ENCODE data around the gene RBFOX2.

Gene RBFOX2

GRCh38 chr22:35864545-35865165 is 164.0 kb downstream of the RBFOX2 start:
- Histone ChIP-seq H3K27ac (ENCODE audit: insufficient read depth, low read length, poor library complexity, severe bottlenecking) (no peak overlapping the region), H3K36me3 (ENCODE audit: control insufficient read depth, insufficient read depth, low read length) (no peaks in the 10 kb centered on the region), H3K9me3 (ENCODE audit: control insufficient read depth, low read length) (no peaks in the 10 kb centered on the region), H3K27me3 (replicated peaks; ENCODE audit: control insufficient read depth, insufficient read depth, low read length, poor library complexity, severe bottlenecking) (no peaks in the 10 kb centered on the region), H3K4me3 (ENCODE audit: insufficient read depth, low read depth, low read length, poor library complexity, severe bottlenecking) (no peak overlapping the region), H3K4me1 (ENCODE audit: control insufficient read depth, insufficient read depth, low read length, poor library complexity, severe bottlenecking) (no peaks in the 10 kb centered on the region)
- no peak for DNase-seq

- no peaks in the 10 kb centered on the region for H3K9me3 ChIP-seq (ENCODE audit: control insufficient read depth, low read length)
- H3K27me3 ChIP-seq (replicated peaks; ENCODE audit: control insufficient read depth, insufficient read depth, low read length, poor library complexity, severe bottlenecking) = no peaks in the 10 kb centered on the region
- H3K4me3 ChIP-seq (ENCODE audit: insufficient read depth, low read depth, low read length, poor library complexity, severe bottlenecking) = no peak overlapping the region
- H3K4me1 ChIP-seq (ENCODE audit: control insufficient read depth, insufficient read depth, low read length, poor library complexity, severe bottlenecking) = no peaks in the 10 kb centered on the region
- no peak for DNase-seq
- H3K27ac ChIP-seq (ENCODE audit: insufficient read depth, low read length, poor library complexity, severe bottlenecking) = no peak overlapping the region
- H3K36me3 ChIP-seq (ENCODE audit: control insufficient read depth, insufficient read depth, low read length) = no peaks in the 10 kb centered on the region
Observed at GRCh38 chr22:35863432-35863831, 165.2 kb downstream of the RBFOX2 start.

DNA sequence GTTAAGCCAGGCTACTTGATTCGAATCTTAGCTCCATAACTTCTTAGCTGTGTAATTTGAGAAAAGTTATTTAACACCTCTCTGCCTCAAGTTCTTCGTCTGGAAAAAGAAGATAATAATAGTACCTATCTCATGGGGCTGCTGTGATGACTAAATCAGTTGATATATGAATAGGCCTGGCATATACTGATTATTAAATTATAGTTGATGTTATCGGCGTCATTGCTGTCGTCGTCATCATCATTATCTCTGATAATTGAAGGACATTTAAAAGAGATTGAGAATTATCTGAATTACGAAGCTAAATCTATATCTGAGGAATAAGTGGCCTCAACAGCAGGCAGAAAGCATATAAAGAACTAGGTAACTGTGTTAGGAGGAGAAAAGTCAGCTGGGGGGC is 165.9 kb downstream of the RBFOX2 start:
- H3K4me1 ChIP-seq (ENCODE audit: control insufficient read depth, insufficient read depth, low read length, poor library complexity, severe bottlenecking) = no peaks in the 10 kb centered on the region
- DNase-seq = no peak
- H3K9me3 ChIP-seq (ENCODE audit: control insufficient read depth, low read length) = no peaks in the 10 kb centered on the region
- H3K4me3 ChIP-seq (ENCODE audit: insufficient read depth, low read depth, low read length, poor library complexity, severe bottlenecking) = no peak overlapping the region
- H3K36me3 ChIP-seq (ENCODE audit: control insufficient read depth, insufficient read depth, low read length) = no peaks in the 10 kb centered on the region
- H3K27ac ChIP-seq (ENCODE audit: insufficient read depth, low read length, poor library complexity, severe bottlenecking) = no peak overlapping the region
- no peaks in the 10 kb centered on the region for H3K27me3 ChIP-seq (replicated peaks; ENCODE audit: control insufficient read depth, insufficient read depth, low read length, poor library complexity, severe bottlenecking)

DNA sequence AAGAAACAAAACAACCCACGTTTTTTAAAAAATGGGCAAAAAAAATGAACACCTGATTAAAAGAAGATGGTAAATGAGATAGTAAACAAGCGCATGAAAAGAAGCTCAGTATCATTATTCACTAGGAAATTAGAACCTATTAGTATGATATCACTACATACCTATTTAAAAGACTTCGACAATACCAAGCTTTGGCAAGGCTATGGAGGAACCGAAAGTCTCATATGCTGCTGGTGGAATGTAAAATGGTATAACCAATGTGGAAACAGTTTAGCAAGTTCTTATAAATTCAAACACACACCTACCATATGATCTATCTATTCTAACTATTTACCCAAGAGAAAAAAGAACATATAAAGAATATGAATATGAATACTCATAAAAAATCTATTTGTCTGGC is 167.2 kb downstream of the RBFOX2 start:
- Histone ChIP-seq H3K36me3 (ENCODE audit: control insufficient read depth, insufficient read depth, low read length) (no peaks in the 10 kb centered on the region), H3K4me3 (ENCODE audit: insufficient read depth, low read depth, low read length, poor library complexity, severe bottlenecking) (no peak overlapping the region), H3K4me1 (ENCODE audit: control insufficient read depth, insufficient read depth, low read length, poor library complexity, severe bottlenecking) (no peaks in the 10 kb centered on the region), H3K27ac (ENCODE audit: insufficient read depth, low read length, poor library complexity, severe bottlenecking) (no peak overlapping the region), H3K9me3 (ENCODE audit: control insufficient read depth, low read length) (no peaks in the 10 kb centered on the region), H3K27me3 (replicated peaks; ENCODE audit: control insufficient read depth, insufficient read depth, low read length, poor library complexity, severe bottlenecking) (no peaks in the 10 kb centered on the region)
- DNase-seq = no peak

DNA sequence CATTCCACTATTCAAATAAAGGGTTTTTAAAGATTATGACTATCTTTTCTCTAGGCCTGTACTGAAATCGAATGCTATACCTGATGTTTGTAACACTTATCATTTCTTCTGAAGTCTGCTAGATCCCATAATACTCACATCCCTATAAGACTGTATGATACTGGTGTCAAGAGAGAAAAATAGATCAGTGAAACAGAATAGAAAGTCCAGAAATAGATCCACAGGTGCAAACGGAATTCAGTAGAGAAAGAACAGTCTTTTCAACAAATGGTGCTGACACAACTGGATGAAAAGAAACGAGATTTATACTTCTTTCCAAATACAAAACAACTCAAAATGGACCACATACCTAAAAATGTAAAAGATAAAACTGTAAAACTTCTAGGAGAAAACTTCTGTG is 167.8 kb downstream of the RBFOX2 start:
- no peak overlapping the region for H3K27ac ChIP-seq (ENCODE audit: insufficient read depth, low read length, poor library complexity, severe bottlenecking)
- H3K4me3 ChIP-seq (ENCODE audit: insufficient read depth, low read depth, low read length, poor library complexity, severe bottlenecking) = no peak overlapping the region
- no peaks in the 10 kb centered on the region for H3K4me1 ChIP-seq (ENCODE audit: control insufficient read depth, insufficient read depth, low read length, poor library complexity, severe bottlenecking)
- DNase-seq = no peak
- H3K9me3 ChIP-seq (ENCODE audit: control insufficient read depth, low read length) = no peaks in the 10 kb centered on the region
- H3K36me3 ChIP-seq (ENCODE audit: control insufficient read depth, insufficient read depth, low read length) = no peaks in the 10 kb centered on the region
- no peaks in the 10 kb centered on the region for H3K27me3 ChIP-seq (replicated peaks; ENCODE audit: control insufficient read depth, insufficient read depth, low read length, poor library complexity, severe bottlenecking)

DNA sequence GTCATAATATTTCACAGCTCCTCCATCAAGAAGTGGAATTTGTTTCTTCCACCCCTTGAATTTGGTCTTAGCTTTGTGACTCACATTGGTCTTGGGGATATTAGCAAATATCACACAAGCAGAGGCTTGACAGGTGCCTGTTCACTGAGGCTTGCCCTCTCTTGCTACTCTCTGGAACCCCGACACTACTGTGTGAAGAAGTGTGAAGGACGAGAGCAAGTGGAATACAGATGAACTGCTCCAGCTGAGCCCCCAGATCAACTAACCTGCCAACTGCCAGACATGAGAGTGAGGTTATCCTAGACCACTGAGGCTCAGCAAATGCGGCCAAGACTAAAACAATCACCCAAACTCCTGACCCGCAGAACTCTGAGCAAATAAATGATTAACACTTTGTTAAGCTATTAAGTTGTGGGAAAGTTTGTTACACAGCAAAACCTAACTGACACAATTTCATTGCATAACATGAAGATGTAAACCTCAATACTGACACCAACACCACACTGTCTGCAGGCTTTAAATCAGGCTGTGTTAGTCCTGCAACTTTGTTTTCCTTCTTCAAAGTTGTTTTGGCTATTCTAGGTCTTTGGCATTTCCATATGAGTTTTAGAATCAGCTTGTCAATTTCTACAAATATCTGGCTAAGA is 168.4 kb downstream of the RBFOX2 start:
- H3K9me3 ChIP-seq (ENCODE audit: control insufficient read depth, low read length) = no peaks in the 10 kb centered on the region
- H3K27ac ChIP-seq (ENCODE audit: insufficient read depth, low read length, poor library complexity, severe bottlenecking) = no peak overlapping the region
- no peaks in the 10 kb centered on the region for H3K27me3 ChIP-seq (replicated peaks; ENCODE audit: control insufficient read depth, insufficient read depth, low read length, poor library complexity, severe bottlenecking)
- H3K4me3 ChIP-seq (ENCODE audit: insufficient read depth, low read depth, low read length, poor library complexity, severe bottlenecking) = no peak overlapping the region
- no peak for DNase-seq
- no peaks in the 10 kb centered on the region for H3K36me3 ChIP-seq (ENCODE audit: control insufficient read depth, insufficient read depth, low read length)
- H3K4me1 ChIP-seq (ENCODE audit: control insufficient read depth, insufficient read depth, low read length, poor library complexity, severe bottlenecking) = no peaks in the 10 kb centered on the region

- Histone ChIP-seq H3K36me3 (ENCODE audit: control insufficient read depth, insufficient read depth, low read length) (no peaks in the 10 kb centered on the region), H3K27me3 (replicated peaks; ENCODE audit: control insufficient read depth, insufficient read depth, low read length, poor library complexity, severe bottlenecking) (no peaks in the 10 kb centered on the region), H3K27ac (ENCODE audit: insufficient read depth, low read length, poor library complexity, severe bottlenecking) (no peak overlapping the region), H3K9me3 (ENCODE audit: control insufficient read depth, low read length) (no peaks in the 10 kb centered on the region), H3K4me3 (ENCODE audit: insufficient read depth, low read depth, low read length, poor library complexity, severe bottlenecking) (no peak overlapping the region), H3K4me1 (ENCODE audit: control insufficient read depth, insufficient read depth, low read length, poor library complexity, severe bottlenecking) (no peaks in the 10 kb centered on the region)
- no peak for DNase-seq
Observed at GRCh38 chr22:35854334-35854733, 174.3 kb downstream of the RBFOX2 start.

GRCh38 chr22:35852076-35852475 is 176.5 kb downstream of the RBFOX2 start:
- Histone ChIP-seq H3K4me3 (ENCODE audit: insufficient read depth, low read depth, low read length, poor library complexity, severe bottlenecking) (no peak overlapping the region), H3K36me3 (ENCODE audit: control insufficient read depth, insufficient read depth, low read length) (no peaks in the 10 kb centered on the region), H3K27ac (ENCODE audit: insufficient read depth, low read length, poor library complexity, severe bottlenecking) (no peak overlapping the region), H3K9me3 (ENCODE audit: control insufficient read depth, low read length) (no peaks in the 10 kb centered on the region), H3K27me3 (replicated peaks; ENCODE audit: control insufficient read depth, insufficient read depth, low read length, poor library complexity, severe bottlenecking) (no peaks in the 10 kb centered on the region), H3K4me1 (ENCODE audit: control insufficient read depth, insufficient read depth, low read length, poor library complexity, severe bottlenecking) (no peaks in the 10 kb centered on the region)
- no peak for DNase-seq

DNA sequence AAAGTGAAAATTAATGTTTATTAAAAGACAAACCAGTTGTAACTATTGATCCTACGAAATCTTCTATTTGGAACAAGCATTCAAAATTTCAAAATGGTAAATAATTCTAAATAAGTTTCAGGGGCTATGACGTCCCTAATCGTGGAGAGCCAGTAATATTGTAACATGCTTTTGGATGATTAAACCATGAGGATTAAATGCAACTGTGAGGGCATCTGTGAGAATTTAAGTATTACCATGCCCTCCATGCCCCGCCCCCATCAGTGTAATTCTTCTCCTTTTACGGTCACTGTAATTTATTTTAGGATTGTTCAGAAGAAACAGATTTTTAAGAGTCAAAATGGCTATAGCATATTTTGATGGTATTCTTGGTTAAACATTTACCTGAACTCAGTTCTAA is 177.8 kb downstream of the RBFOX2 start:
- no peak overlapping the region for H3K4me3 ChIP-seq (ENCODE audit: insufficient read depth, low read depth, low read length, poor library complexity, severe bottlenecking)

GRCh38 chr22:35846804-35847203 is 181.8 kb downstream of the RBFOX2 start:
- no peak overlapping the region for H3K4me3 ChIP-seq (ENCODE audit: insufficient read depth, low read depth, low read length, poor library complexity, severe bottlenecking)
- H3K9me3 ChIP-seq (ENCODE audit: control insufficient read depth, low read length) = no peaks in the 10 kb centered on the region
- H3K27me3 ChIP-seq (replicated peaks; ENCODE audit: control insufficient read depth, insufficient read depth, low read length, poor library complexity, severe bottlenecking) = no peaks in the 10 kb centered on the region
- DNase-seq = no peak
- H3K4me1 ChIP-seq (ENCODE audit: control insufficient read depth, insufficient read depth, low read length, poor library complexity, severe bottlenecking) = no peaks in the 10 kb centered on the region
- H3K36me3 ChIP-seq (ENCODE audit: control insufficient read depth, insufficient read depth, low read length) = no peaks in the 10 kb centered on the region
- no peak overlapping the region for H3K27ac ChIP-seq (ENCODE audit: insufficient read depth, low read length, poor library complexity, severe bottlenecking)

More for the DNA sequence above, 177.8 kb downstream of the RBFOX2 start:
- Histone ChIP-seq H3K9me3 (ENCODE audit: control insufficient read depth, low read length) (no peaks in the 10 kb centered on the region), H3K36me3 (ENCODE audit: control insufficient read depth, insufficient read depth, low read length) (no peaks in the 10 kb centered on the region), H3K27ac (ENCODE audit: insufficient read depth, low read length, poor library complexity, severe bottlenecking) (no peak overlapping the region), H3K27me3 (replicated peaks; ENCODE audit: control insufficient read depth, insufficient read depth, low read length, poor library complexity, severe bottlenecking) (no peaks in the 10 kb centered on the region), H3K4me1 (ENCODE audit: control insufficient read depth, insufficient read depth, low read length, poor library complexity, severe bottlenecking) (no peaks in the 10 kb centered on the region)
- DNase-seq = no peak
